OCI-LY3 (cell line): ENCODE measurements around the gene NFYC.

ENCODE experiments used
- EZH2phosphoT487 ChIP-seq: fragments of 200-600 bp; shearing (Covaris generic); IDR thresholded peaks from 2 replicates; pipeline ENCODE4 v1.6.1; 2018; ENCODE audit warnings: antibody characterized with exemption, mixed run types, low read depth
- TF ChIP-seq, protein P1 (sequence below): fragments of 200-600, 300-600 bp; sonication (generic); IDR thresholded peaks from 2 replicates; pipeline ENCODE4 v1.5.1; 2014; ENCODE audit warnings: antibody characterized with exemption, low read length, low read depth

DNA sequence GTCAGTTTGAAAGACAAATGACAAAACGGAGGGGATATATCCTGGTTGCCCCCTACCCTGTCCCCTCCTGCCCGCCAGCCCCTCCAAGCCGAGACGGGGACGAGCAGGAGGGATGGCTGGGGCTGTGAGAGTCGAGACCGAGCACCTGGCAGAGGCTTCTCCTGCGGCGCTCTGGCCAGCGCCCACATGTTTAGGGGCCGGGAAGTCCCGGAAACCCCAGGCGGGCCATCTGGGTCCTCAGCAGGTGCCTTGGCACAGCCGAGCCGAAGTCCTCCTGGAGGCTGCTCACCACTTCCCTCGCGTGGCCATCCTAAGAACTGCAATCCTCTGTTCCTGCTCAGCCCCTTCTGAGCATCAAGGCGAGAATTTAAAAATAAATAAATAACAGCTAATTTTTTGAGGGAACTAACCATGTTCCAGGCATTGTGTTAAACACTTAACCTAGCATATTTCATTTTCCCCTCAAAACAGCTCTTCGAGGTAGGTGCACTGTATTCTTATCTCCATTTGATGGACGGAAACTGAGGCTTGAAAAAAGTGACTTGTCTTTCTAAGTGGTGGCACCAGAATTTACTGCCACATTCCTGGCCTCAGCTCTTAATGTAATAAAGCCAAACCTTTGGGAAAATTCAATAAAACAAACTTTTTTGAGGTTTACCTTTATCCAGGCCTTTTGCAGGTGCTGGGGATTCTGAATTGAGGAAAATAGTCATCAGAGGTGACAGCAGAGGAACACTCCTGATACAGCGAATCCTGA is 22.6 kb upstream of the NFYC start:
- TF ChIP-seq, protein P1, sequence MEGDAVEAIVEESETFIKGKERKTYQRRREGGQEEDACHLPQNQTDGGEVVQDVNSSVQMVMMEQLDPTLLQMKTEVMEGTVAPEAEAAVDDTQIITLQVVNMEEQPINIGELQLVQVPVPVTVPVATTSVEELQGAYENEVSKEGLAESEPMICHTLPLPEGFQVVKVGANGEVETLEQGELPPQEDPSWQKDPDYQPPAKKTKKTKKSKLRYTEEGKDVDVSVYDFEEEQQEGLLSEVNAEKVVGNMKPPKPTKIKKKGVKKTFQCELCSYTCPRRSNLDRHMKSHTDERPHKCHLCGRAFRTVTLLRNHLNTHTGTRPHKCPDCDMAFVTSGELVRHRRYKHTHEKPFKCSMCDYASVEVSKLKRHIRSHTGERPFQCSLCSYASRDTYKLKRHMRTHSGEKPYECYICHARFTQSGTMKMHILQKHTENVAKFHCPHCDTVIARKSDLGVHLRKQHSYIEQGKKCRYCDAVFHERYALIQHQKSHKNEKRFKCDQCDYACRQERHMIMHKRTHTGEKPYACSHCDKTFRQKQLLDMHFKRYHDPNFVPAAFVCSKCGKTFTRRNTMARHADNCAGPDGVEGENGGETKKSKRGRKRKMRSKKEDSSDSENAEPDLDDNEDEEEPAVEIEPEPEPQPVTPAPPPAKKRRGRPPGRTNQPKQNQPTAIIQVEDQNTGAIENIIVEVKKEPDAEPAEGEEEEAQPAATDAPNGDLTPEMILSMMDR = peak; percentile 69
- no peak for TF ChIP-seq EZH2phosphoT487
